Tongue (tissue), 2 donors: Measurements from ENCODE around the gene HTR3C. TPM values are rescaled to one million over a fixed set of nuclear protein-coding genes. Genes with fewer than 3 reads are reported as not detected.
"Not testable (repeated sequence)": the region's sequence is repeated elsewhere in the genome, so short reads cannot be mapped to it uniquely, and the experiment has no call there.

Experiments
- DNase-seq: peaks from one replicate; pipeline ENCODE4 v3.0.0-alpha.2; 2015
- total RNA-seq: library from RNA; depleted of rRNA; stranded (reverse); fragments of >200 nt; gene quantifications from one replicate; pipeline ENCODE4 v1.2.3, GENCODE V29; 2014

The HTR3C gene
- total RNA-seq = not detected

- no peak for DNase-seq
Measured at GRCh38 chr3:184052767-184053166, at the start of gene HTR3C. Gene HTR3C, plus strand, starts transcription at chr3:184053047. Its CDS starts 34 bp downstream, at chr3:184053081.

- no peak for DNase-seq
Measured at GRCh38 chr3:184003187-184003967, 49.5 kb upstream of the HTR3C start.

GRCh38 chr3:184004476-184004875 is 48.4 kb upstream of the HTR3C start:
- no peak for DNase-seq

- peak; percentile 69 for DNase-seq
Measured at GRCh38 chr3:184005941-184006507, 46.8 kb upstream of the HTR3C start.

GRCh38 chr3:184007143-184007813 is 45.6 kb upstream of the HTR3C start:
- not testable (repeated sequence) for DNase-seq

- DNase-seq = no peak
Measured at GRCh38 chr3:184008161-184008560, 44.7 kb upstream of the HTR3C start.

- no peak for DNase-seq
Measured at GRCh38 chr3:184011230-184011876, 41.5 kb upstream of the HTR3C start.

GRCh38 chr3:184011937-184012889 is 40.6 kb upstream of the HTR3C start:
- DNase-seq = no peak

- peak; percentile 24 for DNase-seq
Measured at GRCh38 chr3:184015381-184016019, 37.3 kb upstream of the HTR3C start.

- no peak for DNase-seq
Measured at GRCh38 chr3:184016169-184016570, 36.7 kb upstream of the HTR3C start.

- peak; percentile 78 for DNase-seq
Measured at GRCh38 chr3:184016811-184017671, 35.8 kb upstream of the HTR3C start.

GRCh38 chr3:184017672-184018423 is 35.0 kb upstream of the HTR3C start, which contains the start of gene ABCC5:
Gene ABCC5, minus strand, starts transcription at chr3:184017884. Its CDS starts 3,492 bp downstream, at chr3:184014392.
- peak; percentile 98 for DNase-seq

- DNase-seq = no peak
Measured at GRCh38 chr3:184018424-184018973, 34.3 kb upstream of the HTR3C start.

GRCh38 chr3:184022323-184022722 is 30.5 kb upstream of the HTR3C start:
- DNase-seq = no peak

- DNase-seq = not testable (repeated sequence)
Measured at GRCh38 chr3:184025256-184025655, 27.6 kb upstream of the HTR3C start.

- DNase-seq = not testable (repeated sequence)
Measured at GRCh38 chr3:184028275-184028890, 24.5 kb upstream of the HTR3C start.

- no peak for DNase-seq
Measured at GRCh38 chr3:184029443-184029842, 23.4 kb upstream of the HTR3C start.

GRCh38 chr3:184030536-184030935 is 22.3 kb upstream of the HTR3C start:
- DNase-seq = no peak
